Measurements from ENCODE around the gene METRNL.

METRNL gene

GRCh38 chr17:83067718-83068261 is 11.6 kb upstream of the METRNL start:
- DNase-seq = no peak

- DNase-seq = no peak
Observed at GRCh38 chr17:83068641-83069570, 10.5 kb upstream of the METRNL start.

GRCh38 chr17:83069571-83069906 is 9.9 kb upstream of the METRNL start:
- DNase-seq = no peak

- DNase-seq = no peak
Observed at GRCh38 chr17:83069931-83070742, 9.3 kb upstream of the METRNL start.

GRCh38 chr17:83070800-83071341 is 8.5 kb upstream of the METRNL start:
- no peak for DNase-seq

GRCh38 chr17:83071365-83071764 is 8.0 kb upstream of the METRNL start:
- DNase-seq = no peak

GRCh38 chr17:83071966-83072562 is 7.3 kb upstream of the METRNL start:
- DNase-seq = no peak

GRCh38 chr17:83072600-83073358 is 6.6 kb upstream of the METRNL start:
- DNase-seq = no peak

- DNase-seq = no peak
Observed at GRCh38 chr17:83073389-83074063, 5.9 kb upstream of the METRNL start.

- no peak for DNase-seq
Observed at GRCh38 chr17:83074486-83075223, 4.8 kb upstream of the METRNL start.

GRCh38 chr17:83075270-83075880 is 4.0 kb upstream of the METRNL start:
- no peak for DNase-seq

GRCh38 chr17:83076938-83077337 is 2.5 kb upstream of the METRNL start:
- no peak for DNase-seq

GRCh38 chr17:83077411-83077810 is 2.0 kb upstream of the METRNL start:
- DNase-seq = no peak

GRCh38 chr17:83077939-83078338 is 1.5 kb upstream of the METRNL start:
- no peak for DNase-seq

GRCh38 chr17:83078378-83079351 is 744 bp upstream of the METRNL start:
- no peak for DNase-seq

GRCh38 chr17:83079766-83080578 is 563 bp downstream of the METRNL start:
- DNase-seq = no peak

GRCh38 chr17:83080579-83080857 is 1.1 kb downstream of the METRNL start:
- no peak for DNase-seq

GRCh38 chr17:83080858-83081683 is 1.7 kb downstream of the METRNL start:
- peak; percentile 56 for DNase-seq

Data from activated CD8-positive, alpha-beta memory T cell treated with anti-CD3 and anti-CD28 coated beads, Interleukin-2, amount 50 U/mL, for 4 hours (primary cell).